ENCODE data around the gene CLIC4. TPM values are rescaled to one million over a fixed set of nuclear protein-coding genes. Genes with fewer than 3 reads are reported as not detected.

CLIC4 gene
- total RNA-seq, 1 experiment from 2014 or later, result 262 TPM

- TF ChIP-seq, protein P1, sequence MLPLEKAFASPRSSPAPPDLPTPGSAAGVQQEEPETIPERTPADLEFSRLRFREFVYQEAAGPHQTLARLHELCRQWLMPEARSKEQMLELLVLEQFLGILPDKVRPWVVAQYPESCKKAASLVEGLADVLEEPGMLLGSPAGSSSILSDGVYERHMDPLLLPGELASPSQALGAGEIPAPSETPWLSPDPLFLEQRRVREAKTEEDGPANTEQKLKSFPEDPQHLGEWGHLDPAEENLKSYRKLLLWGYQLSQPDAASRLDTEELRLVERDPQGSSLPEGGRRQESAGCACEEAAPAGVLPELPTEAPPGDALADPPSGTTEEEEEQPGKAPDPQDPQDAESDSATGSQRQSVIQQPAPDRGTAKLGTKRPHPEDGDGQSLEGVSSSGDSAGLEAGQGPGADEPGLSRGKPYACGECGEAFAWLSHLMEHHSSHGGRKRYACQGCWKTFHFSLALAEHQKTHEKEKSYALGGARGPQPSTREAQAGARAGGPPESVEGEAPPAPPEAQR (CRISPR knock-in tag; IDR thresholded peaks at IDR 0.05), result no peak
- no peak for TF ChIP-seq NFATC4 (CRISPR knock-in tag; IDR thresholded peaks at IDR 0.05)
- no peak for TF ChIP-seq OVOL2 (CRISPR knock-in tag; IDR thresholded peaks at IDR 0.05; ENCODE audit: borderline replicate concordance)
- TF ChIP-seq IRF2 (CRISPR knock-in tag; IDR thresholded peaks at IDR 0.05; ENCODE audit: borderline replicate concordance, low read depth), result no peak
- no peak for TF ChIP-seq CREM (CRISPR knock-in tag; IDR thresholded peaks at IDR 0.05)
- no peak for TF ChIP-seq RELA (CRISPR knock-in tag; IDR thresholded peaks at IDR 0.05; ENCODE audit: borderline replicate concordance)
- TF ChIP-seq JUN (CRISPR knock-in tag; IDR thresholded peaks at IDR 0.05), result no peak
- TF ChIP-seq ZNF281 (CRISPR knock-in tag; IDR thresholded peaks at IDR 0.05), result no peak
- TF ChIP-seq, protein P2, sequence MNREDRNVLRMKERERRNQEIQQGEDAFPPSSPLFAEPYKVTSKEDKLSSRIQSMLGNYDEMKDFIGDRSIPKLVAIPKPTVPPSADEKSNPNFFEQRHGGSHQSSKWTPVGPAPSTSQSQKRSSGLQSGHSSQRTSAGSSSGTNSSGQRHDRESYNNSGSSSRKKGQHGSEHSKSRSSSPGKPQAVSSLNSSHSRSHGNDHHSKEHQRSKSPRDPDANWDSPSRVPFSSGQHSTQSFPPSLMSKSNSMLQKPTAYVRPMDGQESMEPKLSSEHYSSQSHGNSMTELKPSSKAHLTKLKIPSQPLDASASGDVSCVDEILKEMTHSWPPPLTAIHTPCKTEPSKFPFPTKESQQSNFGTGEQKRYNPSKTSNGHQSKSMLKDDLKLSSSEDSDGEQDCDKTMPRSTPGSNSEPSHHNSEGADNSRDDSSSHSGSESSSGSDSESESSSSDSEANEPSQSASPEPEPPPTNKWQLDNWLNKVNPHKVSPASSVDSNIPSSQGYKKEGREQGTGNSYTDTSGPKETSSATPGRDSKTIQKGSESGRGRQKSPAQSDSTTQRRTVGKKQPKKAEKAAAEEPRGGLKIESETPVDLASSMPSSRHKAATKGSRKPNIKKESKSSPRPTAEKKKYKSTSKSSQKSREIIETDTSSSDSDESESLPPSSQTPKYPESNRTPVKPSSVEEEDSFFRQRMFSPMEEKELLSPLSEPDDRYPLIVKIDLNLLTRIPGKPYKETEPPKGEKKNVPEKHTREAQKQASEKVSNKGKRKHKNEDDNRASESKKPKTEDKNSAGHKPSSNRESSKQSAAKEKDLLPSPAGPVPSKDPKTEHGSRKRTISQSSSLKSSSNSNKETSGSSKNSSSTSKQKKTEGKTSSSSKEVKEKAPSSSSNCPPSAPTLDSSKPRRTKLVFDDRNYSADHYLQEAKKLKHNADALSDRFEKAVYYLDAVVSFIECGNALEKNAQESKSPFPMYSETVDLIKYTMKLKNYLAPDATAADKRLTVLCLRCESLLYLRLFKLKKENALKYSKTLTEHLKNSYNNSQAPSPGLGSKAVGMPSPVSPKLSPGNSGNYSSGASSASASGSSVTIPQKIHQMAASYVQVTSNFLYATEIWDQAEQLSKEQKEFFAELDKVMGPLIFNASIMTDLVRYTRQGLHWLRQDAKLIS (CRISPR knock-in tag; IDR thresholded peaks at IDR 0.05; ENCODE audit: borderline replicate concordance), result no peak
- TF ChIP-seq, protein P3, sequence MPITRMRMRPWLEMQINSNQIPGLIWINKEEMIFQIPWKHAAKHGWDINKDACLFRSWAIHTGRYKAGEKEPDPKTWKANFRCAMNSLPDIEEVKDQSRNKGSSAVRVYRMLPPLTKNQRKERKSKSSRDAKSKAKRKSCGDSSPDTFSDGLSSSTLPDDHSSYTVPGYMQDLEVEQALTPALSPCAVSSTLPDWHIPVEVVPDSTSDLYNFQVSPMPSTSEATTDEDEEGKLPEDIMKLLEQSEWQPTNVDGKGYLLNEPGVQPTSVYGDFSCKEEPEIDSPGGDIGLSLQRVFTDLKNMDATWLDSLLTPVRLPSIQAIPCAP (CRISPR knock-in tag; IDR thresholded peaks at IDR 0.05), result no peak
- TF ChIP-seq JAZF1 (CRISPR knock-in tag; IDR thresholded peaks at IDR 0.05), result no peak
- TF ChIP-seq, protein P4, sequence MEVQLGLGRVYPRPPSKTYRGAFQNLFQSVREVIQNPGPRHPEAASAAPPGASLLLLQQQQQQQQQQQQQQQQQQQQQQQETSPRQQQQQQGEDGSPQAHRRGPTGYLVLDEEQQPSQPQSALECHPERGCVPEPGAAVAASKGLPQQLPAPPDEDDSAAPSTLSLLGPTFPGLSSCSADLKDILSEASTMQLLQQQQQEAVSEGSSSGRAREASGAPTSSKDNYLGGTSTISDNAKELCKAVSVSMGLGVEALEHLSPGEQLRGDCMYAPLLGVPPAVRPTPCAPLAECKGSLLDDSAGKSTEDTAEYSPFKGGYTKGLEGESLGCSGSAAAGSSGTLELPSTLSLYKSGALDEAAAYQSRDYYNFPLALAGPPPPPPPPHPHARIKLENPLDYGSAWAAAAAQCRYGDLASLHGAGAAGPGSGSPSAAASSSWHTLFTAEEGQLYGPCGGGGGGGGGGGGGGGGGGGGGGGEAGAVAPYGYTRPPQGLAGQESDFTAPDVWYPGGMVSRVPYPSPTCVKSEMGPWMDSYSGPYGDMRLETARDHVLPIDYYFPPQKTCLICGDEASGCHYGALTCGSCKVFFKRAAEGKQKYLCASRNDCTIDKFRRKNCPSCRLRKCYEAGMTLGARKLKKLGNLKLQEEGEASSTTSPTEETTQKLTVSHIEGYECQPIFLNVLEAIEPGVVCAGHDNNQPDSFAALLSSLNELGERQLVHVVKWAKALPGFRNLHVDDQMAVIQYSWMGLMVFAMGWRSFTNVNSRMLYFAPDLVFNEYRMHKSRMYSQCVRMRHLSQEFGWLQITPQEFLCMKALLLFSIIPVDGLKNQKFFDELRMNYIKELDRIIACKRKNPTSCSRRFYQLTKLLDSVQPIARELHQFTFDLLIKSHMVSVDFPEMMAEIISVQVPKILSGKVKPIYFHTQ (CRISPR knock-in tag; IDR thresholded peaks at IDR 0.05), result no peak
These were observed 83.6 kb downstream of the CLIC4 start (continued) for GRCh38 chr1:24828887-24829192.

DNA sequence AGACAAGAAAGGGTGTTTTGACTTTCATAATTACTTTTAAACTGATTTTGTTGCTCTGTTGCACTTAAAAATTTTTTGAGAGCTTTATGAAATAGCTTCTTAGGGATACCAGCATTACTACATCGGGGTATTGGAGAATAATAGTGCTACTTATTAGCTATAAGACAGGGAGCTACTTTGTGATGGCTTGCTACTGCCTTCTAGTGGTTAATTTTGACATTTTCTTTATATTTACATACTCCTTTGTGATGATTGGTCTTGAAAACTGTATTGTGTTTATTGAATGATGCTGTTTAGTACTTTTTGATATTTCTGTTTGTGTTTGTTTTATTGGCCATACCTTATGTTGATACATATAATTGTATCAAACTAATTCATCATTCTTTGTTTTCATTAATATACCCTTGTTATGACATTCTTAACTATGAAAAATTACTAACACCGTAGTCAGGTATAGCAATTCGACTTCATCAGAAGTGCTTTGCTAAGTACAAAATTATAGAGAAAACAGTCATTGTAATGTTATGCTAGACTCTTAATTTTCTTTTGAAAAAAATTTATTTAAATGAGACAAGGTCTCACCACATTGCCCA lies 85.5 kb downstream of the CLIC4 start:
- Mint-ChIP-seq H3K27me3 (ENCODE audit: low read depth) (no peaks in the 10 kb centered on the region), H3K9me3 (no peaks in the 10 kb centered on the region), H3K4me3 (no peak overlapping the region), H3K36me3 (no peaks in the 10 kb centered on the region; the same call in 1 of the 2 replicates), H3K27ac (no peak overlapping the region), H3K4me1 (peaks cover 35% of the 10 kb centered on the region)
- no peak for TF ChIP-seq MYBL2 (CRISPR knock-in tag; IDR thresholded peaks at IDR 0.05)
- peak; percentile 52; the same call in 1 of the 2 replicates for TF ChIP-seq CTCF (IDR thresholded peaks at IDR 0.05)
- DNase-seq (ENCODE audit: low spot score) (no peak), ATAC-seq (peak; percentile 57; the same call in 1 of the 2 replicates)
- CTCF ChIA-PET, result interaction anchor here (0.6 to 10.6 kb wide), 48 partner anchors 9 to 402 kb away, joined by 3 to 243 read pairs (median 4); partner anchors contain the start of genes CLIC4 and SYF2
- POLR2A ChIA-PET, result interaction anchor here (0.6 kb wide), 1 partner anchor 147 kb away, joined by 4 read pairs; no protein-coding TSS in a partner anchor
